HepG2 (cell line): ENCODE measurements around the gene MRPL14. TPM values are rescaled to one million over a fixed set of nuclear protein-coding genes. Genes with fewer than 3 reads are reported as not detected.
A peak's percentile ranks its signal among the peaks of the same experiment; 100 is the strongest.

Experiments
- GLI4 ChIP-seq: sonication (generic); formaldehyde crosslinking; IDR thresholded peaks from 2 replicates; pipeline ENCODE4 v1.5.1; 2020; ENCODE audit warnings: missing genetic modification reagents, mild to moderate bottlenecking, moderate library complexity, borderline replicate concordance
- MED8 ChIP-seq: sonication (generic); formaldehyde crosslinking; IDR thresholded peaks from 2 replicates; pipeline ENCODE4 v1.8.1; 2023; ENCODE audit warnings: mild to moderate bottlenecking, missing genetic modification reagents; ENCODE audit not compliant: insufficient replicate concordance
- RNF2 ChIP-seq: fragments of 450-650 bp; conservative IDR thresholded peaks from 2 replicates; pipeline ENCODE4 v1.6.1; 2016; ENCODE audit warnings: low read depth
- SOX13 ChIP-seq, 3 experiments: fragments of 450-650 bp in 1 of 3; sonication (generic) in 1 of 3; formaldehyde crosslinking in 1 of 3; IDR thresholded peaks in 2 of 3; conservative IDR thresholded peaks in 1 of 3; 2 replicates each; pipeline versions ENCODE4 v1.5.0 to v1.6.1; 2016 to 2020; ENCODE audit warnings: antibody characterized with exemption in 1 of 3, mild to moderate bottlenecking in 1 of 3, missing compliant biosample characterization in 1 of 3, missing genetic modification reagents in 1 of 3, moderate library complexity in 1 of 3
- ZFY ChIP-seq: sonication (generic); formaldehyde crosslinking; IDR thresholded peaks from 2 replicates; pipeline ENCODE4 v1.4.0; 2020; ENCODE audit warnings: missing genetic modification reagents
- ZNF614 ChIP-seq: IDR thresholded peaks from 2 replicates; pipeline ENCODE4 v1.6.1; 2018; ENCODE audit warnings: missing biosample characterization, missing genetic modification reagents, inconsistent platforms, borderline replicate concordance
- polyA plus RNA-seq, 8 experiments: library from polyadenylated mRNA; depleted of rRNA in 3 of 8; stranded (reverse) in 7 of 8; unstranded in 1 of 8; fragments of >200 nt; fragmentation: Illumina TruSeq in 4 of 8; extraction: Trizol in 4 of 8; gene quantifications; 2 replicates each; pipeline versions ENCODE4 v1.2.1 to v1.2.3, GENCODE V29; 2011 to 2016; ENCODE audit warnings: low read depth in 4 of 8, missing spikeins in 1 of 8, mixed read lengths in 1 of 8; ENCODE audit not compliant: insufficient read depth in 1 of 8
- total RNA-seq, 5 experiments: library from RNA; depleted of rRNA; stranded (reverse); fragments of >200 nt; fragmentation: Illumina TruSeq; extraction: Trizol; gene quantifications; 2 replicates each; pipeline ENCODE4 v1.2.3, GENCODE V29; 2016; ENCODE audit warnings: low read depth in 1 of 5
- TF ChIP-seq, protein P1 (sequence below): sonication (generic); formaldehyde crosslinking; conservative IDR thresholded peaks from 2 replicates; pipeline ENCODE4 v1.5.0; 2020; ENCODE audit warnings: missing genetic modification reagents
- TF ChIP-seq, protein P2 (sequence below): sonication (generic); formaldehyde crosslinking; IDR thresholded peaks from 2 replicates; pipeline ENCODE4 v1.5.1; 2020; ENCODE audit warnings: mild to moderate bottlenecking, moderate library complexity, missing genetic modification reagents
- TF ChIP-seq, protein P3 (sequence below): sonication (generic); formaldehyde crosslinking; IDR thresholded peaks from 2 replicates; pipeline ENCODE4 v1.4.0; 2020; ENCODE audit warnings: mild to moderate bottlenecking, missing genetic modification reagents
- TF ChIP-seq, protein P4 (sequence below): sonication (generic); formaldehyde crosslinking; IDR thresholded peaks from 2 replicates; pipeline ENCODE4 v1.8.0; 2022; ENCODE audit warnings: mild to moderate bottlenecking, missing genetic modification reagents, moderate library complexity
- TF ChIP-seq, protein P5 (sequence below): sonication (generic); formaldehyde crosslinking; IDR thresholded peaks from 2 replicates; pipeline ENCODE4 v1.4.0; 2020; ENCODE audit warnings: mild to moderate bottlenecking, missing genetic modification reagents
- TF ChIP-seq, protein P6 (sequence below): sonication (generic); formaldehyde crosslinking; IDR thresholded peaks from 2 replicates; pipeline ENCODE4 v1.4.0; 2020; ENCODE audit warnings: missing genetic modification reagents
- TF ChIP-seq, protein P7 (sequence below): sonication (generic); formaldehyde crosslinking; IDR thresholded peaks from 2 replicates; pipeline ENCODE4 v1.5.0; 2020; ENCODE audit warnings: missing genetic modification reagents

MRPL14 gene
- total and polyA plus RNA-seq, 2 of the 13 experiments (the other 11 are each of a cell fraction or from before 2014, with no cell fraction given): 157 to 178 TPM

DNA sequence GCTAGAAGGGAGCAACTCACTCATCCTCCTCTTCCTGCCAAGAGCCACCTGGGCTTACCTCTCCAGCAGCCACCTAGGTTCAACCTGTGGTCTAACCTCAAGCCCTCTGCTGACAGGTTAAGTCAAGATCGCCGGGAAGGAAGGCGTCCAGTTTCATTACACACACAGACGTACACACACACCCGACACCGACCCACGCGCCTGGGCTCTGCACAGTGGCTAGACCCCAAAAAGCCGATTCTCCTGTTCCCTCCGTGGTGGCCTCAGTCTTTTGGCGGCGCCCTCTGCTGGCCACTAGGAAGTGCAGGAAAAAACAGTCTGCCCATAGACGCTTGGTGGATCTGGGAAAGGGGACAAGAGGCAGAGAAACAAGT lies 52.8 kb downstream of the MRPL14 start (continued):
- TF ChIP-seq, protein P1, sequence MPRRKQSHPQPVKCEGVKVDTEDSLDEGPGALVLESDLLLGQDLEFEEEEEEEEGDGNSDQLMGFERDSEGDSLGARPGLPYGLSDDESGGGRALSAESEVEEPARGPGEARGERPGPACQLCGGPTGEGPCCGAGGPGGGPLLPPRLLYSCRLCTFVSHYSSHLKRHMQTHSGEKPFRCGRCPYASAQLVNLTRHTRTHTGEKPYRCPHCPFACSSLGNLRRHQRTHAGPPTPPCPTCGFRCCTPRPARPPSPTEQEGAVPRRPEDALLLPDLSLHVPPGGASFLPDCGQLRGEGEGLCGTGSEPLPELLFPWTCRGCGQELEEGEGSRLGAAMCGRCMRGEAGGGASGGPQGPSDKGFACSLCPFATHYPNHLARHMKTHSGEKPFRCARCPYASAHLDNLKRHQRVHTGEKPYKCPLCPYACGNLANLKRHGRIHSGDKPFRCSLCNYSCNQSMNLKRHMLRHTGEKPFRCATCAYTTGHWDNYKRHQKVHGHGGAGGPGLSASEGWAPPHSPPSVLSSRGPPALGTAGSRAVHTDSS (CRISPR knock-in tag): no peak
- TF ChIP-seq RNF2 (no peak), GLI4 (CRISPR knock-in tag) (no peak), ZNF614 (peak; percentile 84; the same call in 1 of the 2 replicates), ZFY (CRISPR knock-in tag) (peak; percentile 7; the same call in 1 of the 2 replicates), SOX13 (IDR thresholded peaks at IDR 0.05) (no peak), SOX13 (CRISPR knock-in tag; conservative IDR thresholded peaks at IDR 0.05 in 1 of 2, IDR thresholded peaks at IDR 0.05 in 1 of 2) (peak in 1 of 2 experiments; percentile 46; a peak in 1 of 4 replicates), MED8 (CRISPR knock-in tag) (no peak)
- TF ChIP-seq, protein P2, sequence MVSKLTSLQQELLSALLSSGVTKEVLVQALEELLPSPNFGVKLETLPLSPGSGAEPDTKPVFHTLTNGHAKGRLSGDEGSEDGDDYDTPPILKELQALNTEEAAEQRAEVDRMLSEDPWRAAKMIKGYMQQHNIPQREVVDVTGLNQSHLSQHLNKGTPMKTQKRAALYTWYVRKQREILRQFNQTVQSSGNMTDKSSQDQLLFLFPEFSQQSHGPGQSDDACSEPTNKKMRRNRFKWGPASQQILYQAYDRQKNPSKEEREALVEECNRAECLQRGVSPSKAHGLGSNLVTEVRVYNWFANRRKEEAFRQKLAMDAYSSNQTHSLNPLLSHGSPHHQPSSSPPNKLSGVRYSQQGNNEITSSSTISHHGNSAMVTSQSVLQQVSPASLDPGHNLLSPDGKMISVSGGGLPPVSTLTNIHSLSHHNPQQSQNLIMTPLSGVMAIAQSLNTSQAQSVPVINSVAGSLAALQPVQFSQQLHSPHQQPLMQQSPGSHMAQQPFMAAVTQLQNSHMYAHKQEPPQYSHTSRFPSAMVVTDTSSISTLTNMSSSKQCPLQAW (CRISPR knock-in tag): no peak
- TF ChIP-seq, protein P3, sequence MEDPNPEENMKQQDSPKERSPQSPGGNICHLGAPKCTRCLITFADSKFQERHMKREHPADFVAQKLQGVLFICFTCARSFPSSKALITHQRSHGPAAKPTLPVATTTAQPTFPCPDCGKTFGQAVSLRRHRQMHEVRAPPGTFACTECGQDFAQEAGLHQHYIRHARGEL (CRISPR knock-in tag): no peak
- TF ChIP-seq, protein P4, sequence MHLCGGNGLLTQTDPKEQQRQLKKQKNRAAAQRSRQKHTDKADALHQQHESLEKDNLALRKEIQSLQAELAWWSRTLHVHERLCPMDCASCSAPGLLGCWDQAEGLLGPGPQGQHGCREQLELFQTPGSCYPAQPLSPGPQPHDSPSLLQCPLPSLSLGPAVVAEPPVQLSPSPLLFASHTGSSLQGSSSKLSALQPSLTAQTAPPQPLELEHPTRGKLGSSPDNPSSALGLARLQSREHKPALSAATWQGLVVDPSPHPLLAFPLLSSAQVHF: no peak
- TF ChIP-seq, protein P5, sequence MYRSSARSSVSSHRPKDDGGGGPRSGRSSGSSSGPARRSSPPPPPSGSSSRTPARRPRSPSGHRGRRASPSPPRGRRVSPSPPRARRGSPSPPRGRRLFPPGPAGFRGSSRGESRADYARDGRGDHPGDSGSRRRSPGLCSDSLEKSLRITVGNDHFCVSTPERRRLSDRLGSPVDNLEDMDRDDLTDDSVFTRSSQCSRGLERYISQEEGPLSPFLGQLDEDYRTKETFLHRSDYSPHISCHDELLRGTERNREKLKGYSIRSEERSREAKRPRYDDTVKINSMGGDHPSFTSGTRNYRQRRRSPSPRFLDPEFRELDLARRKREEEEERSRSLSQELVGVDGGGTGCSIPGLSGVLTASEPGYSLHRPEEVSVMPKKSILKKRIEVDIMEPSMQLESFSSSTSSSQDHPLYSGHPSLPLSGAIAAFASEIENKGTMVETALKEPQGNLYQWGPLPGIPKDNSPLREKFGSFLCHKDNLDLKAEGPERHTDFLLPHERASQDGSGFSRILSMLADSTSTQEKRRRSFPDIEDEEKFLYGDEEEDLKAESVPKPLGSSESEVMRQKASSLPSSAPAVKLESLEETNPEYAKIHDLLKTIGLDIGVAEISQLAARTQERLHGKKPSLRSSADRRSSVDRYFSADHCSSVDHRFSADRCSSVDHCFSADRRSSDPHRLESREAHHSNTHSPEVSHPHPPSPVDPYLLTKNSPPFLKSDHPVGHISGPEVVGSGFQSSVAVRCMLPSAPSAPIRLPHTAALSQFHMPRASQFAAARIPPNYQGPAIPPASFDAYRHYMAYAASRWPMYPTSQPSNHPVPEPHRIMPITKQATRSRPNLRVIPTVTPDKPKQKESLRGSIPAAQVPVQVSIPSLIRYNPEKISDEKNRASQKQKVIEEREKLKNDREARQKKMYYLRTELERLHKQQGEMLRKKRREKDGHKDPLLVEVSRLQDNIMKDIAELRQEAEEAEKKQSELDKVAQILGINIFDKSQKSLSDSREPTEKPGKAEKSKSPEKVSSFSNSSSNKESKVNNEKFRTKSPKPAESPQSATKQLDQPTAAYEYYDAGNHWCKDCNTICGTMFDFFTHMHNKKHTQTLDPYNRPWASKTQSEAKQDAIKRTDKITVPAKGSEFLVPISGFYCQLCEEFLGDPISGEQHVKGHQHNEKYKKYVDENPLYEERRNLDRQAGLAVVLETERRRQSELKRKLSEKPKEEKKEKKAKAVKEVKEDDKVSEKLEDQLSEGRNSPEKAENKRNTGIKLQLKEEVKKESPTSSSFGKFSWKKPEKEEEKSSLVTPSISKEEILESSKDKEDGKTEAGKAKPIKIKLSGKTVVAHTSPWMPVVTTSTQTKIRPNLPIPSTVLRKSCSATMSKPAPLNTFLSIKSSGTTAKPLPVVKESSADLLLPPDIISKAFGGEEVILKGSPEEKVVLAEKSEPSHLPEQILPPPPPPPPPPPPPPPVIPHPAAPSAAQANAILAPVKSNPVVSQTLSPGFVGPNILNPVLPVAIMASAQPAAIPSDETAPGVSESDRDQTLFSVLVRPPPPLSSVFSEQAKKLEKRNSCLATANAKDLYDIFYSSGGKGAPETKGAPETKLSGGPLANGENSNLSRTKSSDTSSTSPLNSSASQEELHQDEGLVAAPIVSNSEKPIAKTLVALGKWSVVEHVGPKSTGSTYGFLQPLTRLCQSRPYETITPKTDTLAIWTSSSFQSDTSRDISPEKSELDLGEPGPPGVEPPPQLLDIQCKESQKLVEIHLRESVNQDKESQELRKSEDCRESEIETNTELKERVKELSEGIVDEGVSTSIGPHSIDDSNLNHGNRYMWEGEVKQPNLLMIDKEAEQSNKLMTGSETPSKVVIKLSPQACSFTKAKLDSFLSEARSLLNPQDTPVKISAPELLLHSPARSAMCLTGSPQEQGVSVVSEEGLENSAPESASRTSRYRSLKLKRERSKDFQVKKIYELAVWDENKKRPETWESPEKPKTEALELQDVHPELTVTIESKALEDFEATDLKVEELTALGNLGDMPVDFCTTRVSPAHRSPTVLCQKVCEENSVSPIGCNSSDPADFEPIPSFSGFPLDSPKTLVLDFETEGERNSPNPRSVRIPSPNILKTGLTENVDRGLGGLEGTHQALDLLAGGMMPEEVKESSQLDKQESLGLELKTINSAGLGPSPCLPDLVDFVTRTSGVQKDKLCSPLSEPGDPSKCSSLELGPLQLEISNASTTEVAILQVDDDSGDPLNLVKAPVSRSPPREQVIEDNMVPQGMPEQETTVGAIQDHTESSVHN: no peak
- TF ChIP-seq, protein P6, sequence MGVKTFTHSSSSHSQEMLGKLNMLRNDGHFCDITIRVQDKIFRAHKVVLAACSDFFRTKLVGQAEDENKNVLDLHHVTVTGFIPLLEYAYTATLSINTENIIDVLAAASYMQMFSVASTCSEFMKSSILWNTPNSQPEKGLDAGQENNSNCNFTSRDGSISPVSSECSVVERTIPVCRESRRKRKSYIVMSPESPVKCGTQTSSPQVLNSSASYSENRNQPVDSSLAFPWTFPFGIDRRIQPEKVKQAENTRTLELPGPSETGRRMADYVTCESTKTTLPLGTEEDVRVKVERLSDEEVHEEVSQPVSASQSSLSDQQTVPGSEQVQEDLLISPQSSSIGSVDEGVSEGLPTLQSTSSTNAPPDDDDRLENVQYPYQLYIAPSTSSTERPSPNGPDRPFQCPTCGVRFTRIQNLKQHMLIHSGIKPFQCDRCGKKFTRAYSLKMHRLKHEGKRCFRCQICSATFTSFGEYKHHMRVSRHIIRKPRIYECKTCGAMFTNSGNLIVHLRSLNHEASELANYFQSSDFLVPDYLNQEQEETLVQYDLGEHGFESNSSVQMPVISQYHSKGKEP (CRISPR knock-in tag): no peak
- TF ChIP-seq, protein P7, sequence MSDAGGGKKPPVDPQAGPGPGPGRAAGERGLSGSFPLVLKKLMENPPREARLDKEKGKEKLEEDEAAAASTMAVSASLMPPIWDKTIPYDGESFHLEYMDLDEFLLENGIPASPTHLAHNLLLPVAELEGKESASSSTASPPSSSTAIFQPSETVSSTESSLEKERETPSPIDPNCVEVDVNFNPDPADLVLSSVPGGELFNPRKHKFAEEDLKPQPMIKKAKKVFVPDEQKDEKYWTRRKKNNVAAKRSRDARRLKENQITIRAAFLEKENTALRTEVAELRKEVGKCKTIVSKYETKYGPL: no peak
